Measurements from ENCODE around the gene WRAP73.

WRAP73 gene

GRCh38 chr1:3681898-3682806 lies 32.2 kb upstream of the WRAP73 start:
- FAIRE-seq: no peak

GRCh38 chr1:3681231-3681897 lies 31.5 kb upstream of the WRAP73 start:
- FAIRE-seq: no peak

- FAIRE-seq: no peak
Observed at GRCh38 chr1:3680488-3681230, 30.8 kb upstream of the WRAP73 start.

GRCh38 chr1:3679799-3680453 lies 30.0 kb upstream of the WRAP73 start:
- FAIRE-seq: no peak

GRCh38 chr1:3679098-3679555 lies 29.2 kb upstream of the WRAP73 start:
- FAIRE-seq: no peak

- FAIRE-seq: no peak
Observed at GRCh38 chr1:3678361-3679097, 28.6 kb upstream of the WRAP73 start.

GRCh38 chr1:3677484-3677883 lies 27.6 kb upstream of the WRAP73 start:
- FAIRE-seq: no peak

- FAIRE-seq: no peak
Observed at GRCh38 chr1:3676581-3677470, 26.9 kb upstream of the WRAP73 start.

- no peak for FAIRE-seq
Observed at GRCh38 chr1:3675436-3675835, 25.5 kb upstream of the WRAP73 start.

- FAIRE-seq: no peak
Observed at GRCh38 chr1:3674100-3675094, 24.5 kb upstream of the WRAP73 start.

- no peak for FAIRE-seq
Observed at GRCh38 chr1:3673381-3674099, 23.6 kb upstream of the WRAP73 start.

GRCh38 chr1:3672971-3673361 lies 23.1 kb upstream of the WRAP73 start:
- FAIRE-seq: no peak

- no peak for FAIRE-seq
Observed at GRCh38 chr1:3672231-3672970, 22.5 kb upstream of the WRAP73 start.

- FAIRE-seq: no peak
Observed at GRCh38 chr1:3671371-3672180, 21.7 kb upstream of the WRAP73 start.

- no peak for FAIRE-seq
Observed at GRCh38 chr1:3670823-3671265, 20.9 kb upstream of the WRAP73 start.

GRCh38 chr1:3669971-3670431 lies 20.1 kb upstream of the WRAP73 start:
- FAIRE-seq: no peak

- FAIRE-seq: no peak
Observed at GRCh38 chr1:3669421-3669821, 19.5 kb upstream of the WRAP73 start.
